Right lobe of liver (tissue), 6 donors: ENCODE measurements around the gene KIF23. TPM values are rescaled to one million over a fixed set of nuclear protein-coding genes. Genes with fewer than 3 reads are reported as not detected.

ENCODE experiments used
- ATAC-seq, 4 donors: fragments of 200-7000 bp; cut with Tn5 transposase; one replicate each; pipeline ENCODE4 v1.9.1; 2020; ENCODE audit warnings: mild to moderate bottlenecking in 4 of 4, moderate library complexity in 4 of 4
- DNase-seq, 3 donors: peaks; one replicate each; pipeline ENCODE4 v3.0.0-alpha.2; 2020
- H3K27ac ChIP-seq, 3 donors: fragments of 200-600 bp; one replicate each; pipeline ENCODE4 v1.8.0; 2022
- H3K27me3 ChIP-seq, 2 donors: fragments of 200-600 bp; one replicate each; pipeline ENCODE4 v1.8.0; 2022
- H3K36me3 ChIP-seq, 4 donors: fragments of 200-600 bp; sonication (generic) in 1 of 4; one replicate each; pipeline versions ENCODE4 v1.5.1 to v1.8.0; 2017 to 2022; ENCODE audit warnings: control low read depth in 1 of 4
- H3K4me1 ChIP-seq, 4 donors: fragments of 200-600 bp; sonication (generic) in 1 of 4; one replicate each; pipeline versions ENCODE4 v1.5.1 to v1.8.0; 2017 to 2022; ENCODE audit warnings: control low read depth in 1 of 4
- H3K4me3 ChIP-seq, 3 donors: fragments of 200-600 bp; one replicate each; pipeline ENCODE4 v1.8.0; 2022
- H3K9me3 ChIP-seq, 4 donors: fragments of 200-600 bp; sonication (generic) in 1 of 4; one replicate each; pipeline versions ENCODE4 v1.5.1 to v1.8.0; 2017 to 2022; ENCODE audit warnings: control low read depth in 1 of 4
- POLR2A ChIP-seq: fragments of 450-650 bp; IDR thresholded peaks from one replicate; pipeline ENCODE4 v1.6.1; 2017; ENCODE audit warnings: antibody characterized with exemption, mild to moderate bottlenecking
- WGBS: methylation state at CpG from one replicate; pipeline ENCODE4 v1.1.6; 2018; ENCODE audit warnings: low coverage, low lambda C conversion rate; ENCODE audit not compliant: insufficient coverage; ENCODE audit errors: missing lambda C conversion rate; 5-methylcytosine and 5-hydroxymethylcytosine counted together
- intact Hi-C, 2 donors: fragments of 100-400 bp; cut with DNase I; formaldehyde crosslinking; loops; one replicate each; pipeline versions ENCODE4 v1.11.2 to v1.14.1; 2022
- small RNA-seq, 2 experiments: library from RNA; depleted of rRNA; stranded (forward); fragments of <200 nt; gene quantifications; one replicate each; pipeline ENCODE3, GENCODE V24; 2016
- total RNA-seq, 6 experiments: library from RNA; depleted of rRNA in 2 of 6; stranded (reverse); fragments of >200 nt in 2 of 6; fragmentation: NEBNext Ultra II Directional in 3 of 6; extraction: Animal tissue kit (Norgen Biotek cat#: 25700) in 3 of 6; gene quantifications; one replicate each; pipeline versions ENCODE4 v1.1.0 to v1.2.4, GENCODE V29; 2016 to 2023
- TF ChIP-seq, protein P1 (sequence below), 4 donors: fragments of 200-600 bp in 3 of 4; fragments of 450-650 bp in 1 of 4; IDR thresholded peaks; one replicate each; pipeline versions ENCODE4 v1.5.1 to v1.8.0; 2016 to 2022; ENCODE audit warnings: antibody characterized with exemption in 4 of 4, mild to moderate bottlenecking in 2 of 4
- donor health status: DM: no; HTN: yes; CAD: no.
- donor health status: DM: no; HTN: no; CAD: no.
- donor health status: DM: no; HTN: no; CAD: no.
- donor health status: DM: no; HTN: yes; CAD: no.
- donor health status: DM: no; HTN: yes; CAD: no.

The KIF23 gene
- total RNA-seq, 6 experiments from 2014 or later = 0.09 to 2.2 (median 1.2) TPM

- ATAC-seq = no peak
- intact Hi-C loops = no loop called here
- Histone ChIP-seq H3K27ac (no peak overlapping the region), H3K27me3 (no peaks in the 10 kb centered on the region), H3K9me3 (no peaks in the 10 kb centered on the region), H3K36me3 (no peaks in the 10 kb centered on the region), H3K4me1 (peaks cover 0 to 4% (median 0%) of the 10 kb centered on the region in 4 donors), H3K4me3 (no peak overlapping the region)
- TF ChIP-seq POLR2A = no peak
- TF ChIP-seq, protein P1, sequence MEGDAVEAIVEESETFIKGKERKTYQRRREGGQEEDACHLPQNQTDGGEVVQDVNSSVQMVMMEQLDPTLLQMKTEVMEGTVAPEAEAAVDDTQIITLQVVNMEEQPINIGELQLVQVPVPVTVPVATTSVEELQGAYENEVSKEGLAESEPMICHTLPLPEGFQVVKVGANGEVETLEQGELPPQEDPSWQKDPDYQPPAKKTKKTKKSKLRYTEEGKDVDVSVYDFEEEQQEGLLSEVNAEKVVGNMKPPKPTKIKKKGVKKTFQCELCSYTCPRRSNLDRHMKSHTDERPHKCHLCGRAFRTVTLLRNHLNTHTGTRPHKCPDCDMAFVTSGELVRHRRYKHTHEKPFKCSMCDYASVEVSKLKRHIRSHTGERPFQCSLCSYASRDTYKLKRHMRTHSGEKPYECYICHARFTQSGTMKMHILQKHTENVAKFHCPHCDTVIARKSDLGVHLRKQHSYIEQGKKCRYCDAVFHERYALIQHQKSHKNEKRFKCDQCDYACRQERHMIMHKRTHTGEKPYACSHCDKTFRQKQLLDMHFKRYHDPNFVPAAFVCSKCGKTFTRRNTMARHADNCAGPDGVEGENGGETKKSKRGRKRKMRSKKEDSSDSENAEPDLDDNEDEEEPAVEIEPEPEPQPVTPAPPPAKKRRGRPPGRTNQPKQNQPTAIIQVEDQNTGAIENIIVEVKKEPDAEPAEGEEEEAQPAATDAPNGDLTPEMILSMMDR (IDR thresholded peaks at IDR 0.05) = no peak
- DNase-seq = no peak
- 69% methylated on average over 2 of the region's 2 CpGs for WGBS
These were observed 81.9 kb downstream of the KIF23 start for GRCh38 chr15:69496001-69496400.

- intact Hi-C loops = no loop called here
These were observed 82.9 kb downstream of the KIF23 start for GRCh38 chr15:69497076-69497475.

DNA sequence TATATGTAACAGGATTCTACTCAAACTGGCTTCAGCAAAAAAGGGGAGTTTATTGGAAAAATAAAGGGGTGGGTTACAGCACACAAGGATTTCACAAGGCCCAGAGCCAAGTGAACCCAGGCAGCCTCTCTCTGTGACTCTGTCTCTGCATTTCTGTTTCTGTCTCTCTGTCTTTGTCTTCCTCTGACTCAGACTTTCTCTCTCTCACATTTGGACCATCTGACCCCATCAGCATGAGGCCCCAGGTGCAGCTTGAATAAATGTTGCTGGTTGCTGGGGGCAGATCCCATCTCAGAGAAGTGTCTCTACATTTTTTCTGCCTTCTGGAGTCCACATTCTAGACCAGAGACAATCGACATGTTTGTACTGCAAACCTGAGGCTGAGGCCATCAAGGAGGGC is 83.5 kb downstream of the KIF23 start:
- ATAC-seq = no peak
- H3K4me1 ChIP-seq = no peaks in the 10 kb centered on the region
- H3K36me3 ChIP-seq = no peaks in the 10 kb centered on the region
- no peak for TF ChIP-seq POLR2A
- TF ChIP-seq, protein P1 (IDR thresholded peaks at IDR 0.05) = no peak
- intact Hi-C loops = no loop called here
- H3K4me3 ChIP-seq = no peak overlapping the region
- H3K27me3 ChIP-seq = no peaks in the 10 kb centered on the region
- no peak for DNase-seq
- H3K9me3 ChIP-seq = no peaks in the 10 kb centered on the region
- H3K27ac ChIP-seq = no peak overlapping the region
- 80% methylated on average over 1 of the region's 1 CpG for WGBS

More at GRCh38 chr15:69497076-69497475, 82.9 kb downstream of the KIF23 start:
- Histone ChIP-seq H3K36me3 (no peaks in the 10 kb centered on the region), H3K9me3 (no peaks in the 10 kb centered on the region), H3K4me1 (no peaks in the 10 kb centered on the region), H3K4me3 (no peak overlapping the region), H3K27ac (no peak overlapping the region), H3K27me3 (no peaks in the 10 kb centered on the region)
- DNase-seq = no peak
- 43% methylated on average over 1 of the region's 1 CpG for WGBS
- ATAC-seq = no peak
- no peak for TF ChIP-seq POLR2A
- TF ChIP-seq, protein P1 (IDR thresholded peaks at IDR 0.05) = no peak

Small RNAs within 50 kb of the gene (small RNA-seq; reads per million reads assigned to genes)
- gene RF00012 = 0 reads per million in 2 experiments

Other genes with a start within 250 kb of the KIF23 start
- 1 to 10 TPM in 3 of 6 experiments, under 1 TPM in 3; 0.28 to 3.0 (median 0.98) TPM for gene PAQR5, start 115.4 kb upstream of the KIF23 start, total RNA-seq
- gene RPLP1, start 38.5 kb downstream of the KIF23 start, total RNA-seq = 100 to 1,000 TPM; 164 to 536 (median 471) TPM